Measurements from ENCODE around the gene PTBP1. TPM values are rescaled to one million over a fixed set of nuclear protein-coding genes. Genes with fewer than 3 reads are reported as not detected.

The PTBP1 gene
- total RNA-seq, 1 donor from 2014 or later, result 237 TPM

GRCh38 chr19:861141-861755 lies 64.0 kb downstream of the PTBP1 start:
- no peak for DNase-seq (ENCODE audit: low spot score)

More at GRCh38 chr19:861141-861755, 64.0 kb downstream of the PTBP1 start:
- Histone ChIP-seq H3K4me3 (peak overlapping the region; percentile 14), H3F3A (ENCODE audit: low read depth) (peaks cover 30% of the 10 kb centered on the region), H3K9me3 (ENCODE audit: low read depth) (no peaks in the 10 kb centered on the region), H3K4me1 (no peaks in the 10 kb centered on the region), H3K36me3 (no peaks in the 10 kb centered on the region), H2AFZ (replicated peaks) (no peak overlapping the region), H3K27ac (no peak overlapping the region), H3K9ac (no peak overlapping the region), H3K27me3 (peaks cover 61% of the 10 kb centered on the region), H3K79me2 (ENCODE audit: low read depth) (no peaks in the 10 kb centered on the region), H4K20me1 (ENCODE audit: low read depth) (peaks cover 12% of the 10 kb centered on the region), H3K4me2 (peak overlapping the region; percentile 49)
- peaks cover 3% of the 10 kb centered on the region for H3K36me3 Mint-ChIP-seq
- no peak overlapping the region for H3K27ac Mint-ChIP-seq
- no peak for TF ChIP-seq EZH2phosphoT487 (IDR thresholded peaks at IDR 0.05)
- no peak for TF ChIP-seq CTCF (IDR thresholded peaks at IDR 0.05)
- TF ChIP-seq EZH2 (IDR thresholded peaks at IDR 0.05), result no peak
- no peak overlapping the region for H3K4me3 Mint-ChIP-seq
- peaks cover 7% of the 10 kb centered on the region for H3K4me1 Mint-ChIP-seq
- H3K9me3 Mint-ChIP-seq, result no peaks in the 10 kb centered on the region
- peaks cover 38% of the 10 kb centered on the region for H3K27me3 Mint-ChIP-seq (ENCODE audit: insufficient read depth, low read depth)

MicroRNA genes within 50 kb of the gene (microRNA counts, 767-probe panel; counts per million panel counts)
- 460 counts per million, percentile 90 among the panel's probes with 10 or more counts for microRNA hsa-miR-3187-3p

Small RNA genes lying within 50 kb of the gene (microRNA-seq; reads per million reads assigned to microRNA genes)
- gene MIR3187, result 13.1 reads per million, percentile 43 among the genes with 10 or more reads in this experiment
- gene MIR4745, result 1.1 reads per million

Small RNA genes lying within 50 kb of the gene (small RNA-seq; reads per million reads assigned to genes)
- gene MIR3187, result not detected

Other genes starting within 250 kb of the PTBP1 start
- 330 and 913 TPM in 2 replicates for gene BSG, start 224.9 kb upstream of the PTBP1 start, total RNA-seq (ENCODE audit: low replicate concordance)
- 0.06 TPM in 1 of 2 replicates, not detected in the other for gene HCN2, start 207.6 kb upstream of the PTBP1 start, total RNA-seq (ENCODE audit: low replicate concordance)
- 14.1 and 68.6 TPM in 2 replicates for gene POLRMT, start 163.9 kb upstream of the PTBP1 start, total RNA-seq (ENCODE audit: low replicate concordance)
- 0.37 TPM in 1 of 2 replicates, not detected in the other for gene FGF22, start 157.6 kb upstream of the PTBP1 start, total RNA-seq (ENCODE audit: low replicate concordance)
- 9.7 and 50.9 TPM in 2 replicates for gene RNF126, start 134.2 kb upstream of the PTBP1 start, total RNA-seq (ENCODE audit: low replicate concordance)
- gene FSTL3, start 121.1 kb upstream of the PTBP1 start, total RNA-seq (ENCODE audit: low replicate concordance), result 2.4 and 21.9 TPM in 2 replicates
- not detected in 2 replicates for gene PRSS57, start 102.0 kb upstream of the PTBP1 start, total RNA-seq (ENCODE audit: low replicate concordance)
- 13.9 and 40.7 TPM in 2 replicates for gene PALM, start 88.5 kb upstream of the PTBP1 start, total RNA-seq (ENCODE audit: low replicate concordance)
- gene MISP, start 46.3 kb upstream of the PTBP1 start, total RNA-seq (ENCODE audit: low replicate concordance), result not detected in 2 replicates
- 15.6 and 91.6 TPM in 2 replicates for gene PLPPR3, start 24.5 kb downstream of the PTBP1 start, total RNA-seq (ENCODE audit: low replicate concordance)
- 1.0 and 2.0 TPM in 2 replicates for gene AZU1, start 30.4 kb downstream of the PTBP1 start, total RNA-seq (ENCODE audit: low replicate concordance)
- 0.28 TPM in 1 of 2 replicates, not detected in the other for gene PRTN3, start 43.5 kb downstream of the PTBP1 start, total RNA-seq (ENCODE audit: low replicate concordance)
- not detected in 2 replicates for gene ELANE, start 54.9 kb downstream of the PTBP1 start, total RNA-seq (ENCODE audit: low replicate concordance)
- 0.90 TPM in 1 of 2 replicates, not detected in the other for gene CFD, start 62.2 kb downstream of the PTBP1 start, total RNA-seq (ENCODE audit: low replicate concordance)
- 14.4 and 46.9 TPM in 2 replicates for gene MED16, start 95.7 kb downstream of the PTBP1 start, total RNA-seq (ENCODE audit: low replicate concordance)
- gene RNU6-9, start 96.0 kb downstream of the PTBP1 start, total RNA-seq (ENCODE audit: low replicate concordance), result not detected in 2 replicates
- gene R3HDM4, start 115.8 kb downstream of the PTBP1 start, total RNA-seq (ENCODE audit: low replicate concordance), result 22.7 and 58.2 TPM in 2 replicates
- gene KISS1R, start 119.9 kb downstream of the PTBP1 start, total RNA-seq (ENCODE audit: low replicate concordance), result 0.77 TPM in 1 of 2 replicates, not detected in the other
- gene ARID3A, start 128.6 kb downstream of the PTBP1 start, total RNA-seq (ENCODE audit: low replicate concordance), result 25.5 and 68.7 TPM in 2 replicates
- 38.6 and 156 TPM in 2 replicates for gene WDR18, start 186.9 kb downstream of the PTBP1 start, total RNA-seq (ENCODE audit: low replicate concordance)
- 5.4 and 5.9 TPM in 2 replicates for gene GRIN3B, start 203.0 kb downstream of the PTBP1 start, total RNA-seq (ENCODE audit: low replicate concordance)
- gene TMEM259, start 223.7 kb downstream of the PTBP1 start, total RNA-seq (ENCODE audit: low replicate concordance), result 31.7 and 175 TPM in 2 replicates
- not detected in 2 replicates for gene RNU6-2, start 224.1 kb downstream of the PTBP1 start, total RNA-seq (ENCODE audit: low replicate concordance)
- 131 and 196 TPM in 2 replicates for gene CNN2, start 229.2 kb downstream of the PTBP1 start, total RNA-seq (ENCODE audit: low replicate concordance)
- 1.4 and 21.9 TPM in 2 replicates for gene ABCA7, start 242.7 kb downstream of the PTBP1 start, total RNA-seq (ENCODE audit: low replicate concordance)

Measured in neural progenitor cell (in vitro differentiated cells).